HepG2 (cell line): ENCODE results near the gene PIGV. TPM values are rescaled to one million over a fixed set of nuclear protein-coding genes. Genes with fewer than 3 reads are reported as not detected.

Experiments used
- ATAC-seq: fragments of 200-7000 bp; cut with Tn5 transposase; 3 replicates; pipeline ENCODE4 v1.9.1; 2020; ENCODE audit warnings: mild to moderate bottlenecking, moderate library complexity
- BruUV-seq: library from RNA; stranded (reverse); fragments of 400-500 nt; replicated peaks from 2 replicates; lab custom pipeline; 2021; lab: Mats Ljungman, UMichigan
- CTCF ChIA-PET: fragments of 300-600 bp; formaldehyde crosslinking; extraction: SDS; loops from one replicate; lab custom pipeline; 2021; ENCODE audit warnings: low total read pairs, inconsistent platforms, low intra/inter-chr PET ratio; lab: Yijun Ruan, JAX
- POLR2A ChIA-PET: fragments of 350-600 bp; sonication (Branson Sonifier 250); formaldehyde crosslinking; loops from one replicate; lab custom pipeline; 2020; ENCODE audit warnings: antibody characterized with exemption, inconsistent platforms; lab: Yijun Ruan, JAX
- DNase-seq: peaks from one replicate; pipeline ENCODE4 v3.0.0-alpha.2; 2015; ENCODE audit warnings: low spot score
- FAIRE-seq: peaks from 3 replicates; lab custom pipeline; 2011; peaks lifted over from hg19 to GRCh38; lab: Jason Lieb, UNC
- H2AFZ ChIP-seq: one replicate; pipeline ENCODE4 v1.6.1; 2011; ENCODE audit warnings: low read length, inconsistent platforms
- H3K27ac ChIP-seq: fragments of 300-600 bp; 3 replicates; pipeline ENCODE4 v1.8.0; 2011; ENCODE audit warnings: mixed run types, mild to moderate bottlenecking, mixed read lengths, low read length, inconsistent platforms; ENCODE audit not compliant: insufficient read depth; ENCODE audit errors: extremely low read length
- H3K27me3 ChIP-seq, 2 experiments: fragments of 200-600 bp in 1 of 2; 2 replicates in 1 of 2; 3 replicates in 1 of 2; pipeline versions ENCODE4 v1.6.0 to v1.8.0; 2011; ENCODE audit warnings: low read length in 2 of 2, mild to moderate bottlenecking in 2 of 2, moderate library complexity in 2 of 2, inconsistent platforms in 1 of 2; ENCODE audit not compliant: insufficient read depth in 2 of 2, control insufficient read depth in 1 of 2
- H3K36me3 ChIP-seq, 2 experiments: fragments of 200-600 bp in 1 of 2; replicated peaks in 1 of 2; 2 replicates in 1 of 2; 3 replicates in 1 of 2; pipeline versions ENCODE4 v1.5.1 to v1.8.0; 2011; ENCODE audit warnings: low read length in 2 of 2, inconsistent platforms in 1 of 2; ENCODE audit not compliant: insufficient read depth in 2 of 2, control insufficient read depth in 1 of 2
- H3K4me1 ChIP-seq: 2 replicates; pipeline ENCODE4 v1.5.1; 2012; ENCODE audit warnings: low read length, inconsistent platforms; ENCODE audit not compliant: insufficient read depth
- H3K4me2 ChIP-seq: 2 replicates; pipeline ENCODE4 v1.6.0; 2011; ENCODE audit warnings: low read depth, low read length, inconsistent platforms
- H3K4me3 ChIP-seq, 3 experiments: fragments of 200-600 bp in 1 of 3; sonication (generic), shearing (Covaris generic) in 1 of 3; replicated peaks in 1 of 3; 2 replicates each; pipeline ENCODE4 v1.5.1; 2011 to 2016; ENCODE audit warnings: low read length in 3 of 3, inconsistent platforms in 2 of 3, low read depth in 2 of 3, mild to moderate bottlenecking in 2 of 3, control low read depth in 1 of 3, mixed read lengths in 1 of 3; ENCODE audit not compliant: insufficient read depth in 1 of 3
- H3K79me2 ChIP-seq: one replicate; pipeline ENCODE4 v1.6.1; 2011; ENCODE audit warnings: low read length, inconsistent platforms; ENCODE audit not compliant: insufficient read depth
- H3K9ac ChIP-seq: 2 replicates; pipeline ENCODE4 v1.6.0; 2011; ENCODE audit warnings: mild to moderate bottlenecking, low read depth, low read length, inconsistent platforms; ENCODE audit not compliant: insufficient read depth
- H3K9me3 ChIP-seq: 2 replicates; pipeline ENCODE4 v1.5.1; 2012; ENCODE audit warnings: mild to moderate bottlenecking, low read length
- H4K20me1 ChIP-seq: 2 replicates; pipeline ENCODE4 v1.6.0; 2011; ENCODE audit warnings: inconsistent platforms, mild to moderate bottlenecking, low read length, moderate library complexity; ENCODE audit not compliant: insufficient read depth
- ATF7-NPFF ChIP-seq: sonication (generic); formaldehyde crosslinking; IDR thresholded peaks from 2 replicates; pipeline ENCODE4 v1.8.1; 2023; ENCODE audit warnings: mild to moderate bottlenecking, low read depth, missing genetic modification reagents, moderate library complexity
- DMAP1 ChIP-seq: IDR thresholded peaks from 2 replicates; pipeline ENCODE4 v1.6.1; 2016
- FLYWCH1 ChIP-seq: sonication (generic); formaldehyde crosslinking; IDR thresholded peaks from 2 replicates; pipeline ENCODE4 v1.8.1; 2023; ENCODE audit warnings: mild to moderate bottlenecking, missing genetic modification reagents
- MIER3 ChIP-seq: IDR thresholded peaks from 2 replicates; pipeline ENCODE4 v1.6.1; 2016; ENCODE audit warnings: missing compliant biosample characterization, borderline replicate concordance
- ONECUT2 ChIP-seq: sonication (generic); formaldehyde crosslinking; IDR thresholded peaks from 2 replicates; pipeline ENCODE4 v1.4.0; 2020; ENCODE audit warnings: missing genetic modification reagents
- POLR2G ChIP-seq: fragments of 200-400 bp; formaldehyde crosslinking; IDR thresholded peaks from 2 replicates; pipeline ENCODE4 v1.6.1; 2018; ENCODE audit warnings: mild to moderate bottlenecking, low read depth, low read length, moderate library complexity
- SALL1 ChIP-seq: sonication (generic); formaldehyde crosslinking; IDR thresholded peaks from 2 replicates; pipeline ENCODE4 v1.8.0; 2022; ENCODE audit warnings: mild to moderate bottlenecking, missing genetic modification reagents
- SOX6 ChIP-seq, 2 experiments: fragments of 450-650 bp in 1 of 2; sonication (generic) in 1 of 2; formaldehyde crosslinking in 1 of 2; IDR thresholded peaks; 2 replicates each; pipeline versions ENCODE4 v1.4.0 to v1.6.1; 2017 to 2020; ENCODE audit warnings: antibody characterized with exemption in 1 of 2, mild to moderate bottlenecking in 1 of 2, missing genetic modification reagents in 1 of 2
- TOPORS ChIP-seq: sonication (generic); formaldehyde crosslinking; IDR thresholded peaks from 2 replicates; pipeline ENCODE4 v1.8.0; 2023; ENCODE audit warnings: mild to moderate bottlenecking, missing genetic modification reagents
- ZC3H13 ChIP-seq: sonication (generic); formaldehyde crosslinking; IDR thresholded peaks from 2 replicates; pipeline ENCODE4 v1.8.1; 2023; ENCODE audit warnings: mild to moderate bottlenecking, missing genetic modification reagents, moderate library complexity
- ZNF331 ChIP-seq: sonication (generic); formaldehyde crosslinking; IDR thresholded peaks from 2 replicates; pipeline ENCODE4 v1.4.0; 2020; ENCODE audit warnings: missing genetic modification reagents
- WGBS: methylation state at CpG from one replicate; pipeline ENCODE4 v1.1.6; 2017; ENCODE audit warnings: low lambda C conversion rate; 5-methylcytosine and 5-hydroxymethylcytosine counted together
- in situ Hi-C: cut with HindIII; loops from 2 replicates; pipeline ENCODE4 v1.10.0; 2017; ENCODE audit warnings: low pct_unique_long_range_greater_than_20kb; ENCODE audit not compliant: extremely low pct_ligation_motif_present
- intact Hi-C: fragments of 100-400 bp; cut with micrococcal nuclease; formaldehyde crosslinking; loops from one replicate; pipeline ENCODE4 v1.10.0; 2022; ENCODE audit not compliant: unreplicated experiment
- polyA plus RNA-seq, 8 experiments: library from polyadenylated mRNA; depleted of rRNA in 3 of 8; stranded (reverse) in 7 of 8; unstranded in 1 of 8; fragments of >200 nt; fragmentation: Illumina TruSeq in 4 of 8; extraction: Trizol in 4 of 8; gene quantifications; 2 replicates each; pipeline versions ENCODE4 v1.2.1 to v1.2.3, GENCODE V29; 2011 to 2016; ENCODE audit warnings: low read depth in 4 of 8, missing spikeins in 1 of 8, mixed read lengths in 1 of 8; ENCODE audit not compliant: insufficient read depth in 1 of 8
- total RNA-seq, 5 experiments: library from RNA; depleted of rRNA; stranded (reverse); fragments of >200 nt; fragmentation: Illumina TruSeq; extraction: Trizol; gene quantifications; 2 replicates each; pipeline ENCODE4 v1.2.3, GENCODE V29; 2016; ENCODE audit warnings: low read depth in 1 of 5
- TF ChIP-seq, protein P1 (sequence below): IDR thresholded peaks from 2 replicates; pipeline ENCODE4 v1.6.1; 2016; ENCODE audit warnings: missing compliant biosample characterization, missing genetic modification reagents, borderline replicate concordance
- TF ChIP-seq, protein P2 (sequence below): sonication (generic); formaldehyde crosslinking; IDR thresholded peaks from 2 replicates; pipeline ENCODE4 v1.4.0; 2020; ENCODE audit warnings: low read depth, mild to moderate bottlenecking, missing genetic modification reagents
- TF ChIP-seq, protein P3 (sequence below): fragments of 450-650 bp; IDR thresholded peaks from 2 replicates; pipeline ENCODE4 v1.6.1; 2017; ENCODE audit warnings: mild to moderate bottlenecking
- TF ChIP-seq, protein P4 (sequence below): sonication (generic); formaldehyde crosslinking; IDR thresholded peaks from 2 replicates; pipeline ENCODE4 v1.4.0; 2020; ENCODE audit warnings: missing genetic modification reagents
- TF ChIP-seq, protein P5 (sequence below): sonication (generic); formaldehyde crosslinking; IDR thresholded peaks from 2 replicates; pipeline ENCODE4 v1.5.0; 2020; ENCODE audit warnings: missing genetic modification reagents

PIGV gene
- total and polyA plus RNA-seq, 2 of the 13 experiments (the other 11 are each of a cell fraction or from before 2014, with no cell fraction given) = 13.5 to 22.7 TPM

DNA sequence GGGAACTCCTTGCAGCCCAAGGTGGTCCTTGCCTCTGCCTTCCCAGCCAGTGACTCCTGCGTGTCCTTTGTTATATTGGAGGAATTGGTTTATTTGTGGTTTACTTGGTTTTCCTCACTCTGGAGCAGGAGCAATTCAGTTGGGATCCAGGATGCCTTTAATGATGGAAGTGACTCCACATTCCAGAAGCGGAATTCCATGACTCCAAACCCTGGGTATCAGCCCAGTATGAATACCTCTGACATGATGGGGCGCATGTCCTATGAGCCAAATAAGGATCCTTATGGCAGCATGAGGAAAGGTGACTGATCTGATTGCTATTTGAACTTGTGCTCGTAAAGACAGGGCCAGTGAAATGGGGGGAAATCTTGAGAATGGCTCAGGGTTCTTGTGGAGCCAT lies 15.1 kb upstream of the PIGV start:
- ATAC-seq (no peak), FAIRE-seq (no peak)
- H3K4me1 ChIP-seq = peaks cover 18% of the 10 kb centered on the region

More for the DNA sequence above, 15.1 kb upstream of the PIGV start:
- H3K27me3 ChIP-seq = no peaks in the 10 kb centered on the region
- ChIA-PET POLR2A (interaction anchor here (0.7 to 2.0 kb wide), 4 partner anchors 11 to 15 kb away, joined by 3 to 20 read pairs (median 6); partner anchors contain the start of gene PIGV), CTCF (no interaction called here)
- no peak overlapping the region for H3K4me3 ChIP-seq
- DNase-seq = no peak
- H3K27ac ChIP-seq = no peak overlapping the region
- H2AFZ ChIP-seq = no peak overlapping the region
- no TSS peak for BruUV-seq
- H3K4me2 ChIP-seq = no peak overlapping the region
- H3K79me2 ChIP-seq = no peaks in the 10 kb centered on the region
- in situ Hi-C loops (no loop called here), intact Hi-C loops (no loop called here)
- TF ChIP-seq, protein P1, sequence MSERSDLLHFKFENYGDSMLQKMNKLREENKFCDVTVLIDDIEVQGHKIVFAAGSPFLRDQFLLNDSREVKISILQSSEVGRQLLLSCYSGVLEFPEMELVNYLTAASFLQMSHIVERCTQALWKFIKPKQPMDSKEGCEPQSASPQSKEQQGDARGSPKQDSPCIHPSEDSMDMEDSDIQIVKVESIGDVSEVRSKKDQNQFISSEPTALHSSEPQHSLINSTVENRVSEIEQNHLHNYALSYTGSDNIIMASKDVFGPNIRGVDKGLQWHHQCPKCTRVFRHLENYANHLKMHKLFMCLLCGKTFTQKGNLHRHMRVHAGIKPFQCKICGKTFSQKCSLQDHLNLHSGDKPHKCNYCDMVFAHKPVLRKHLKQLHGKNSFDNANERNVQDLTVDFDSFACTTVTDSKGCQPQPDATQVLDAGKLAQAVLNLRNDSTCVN = no peak
- TF ChIP-seq POLR2G = no peak
- TF ChIP-seq TOPORS = no peak
- TF ChIP-seq ZNF331 (CRISPR knock-in tag) = no peak
- TF ChIP-seq, protein P2, sequence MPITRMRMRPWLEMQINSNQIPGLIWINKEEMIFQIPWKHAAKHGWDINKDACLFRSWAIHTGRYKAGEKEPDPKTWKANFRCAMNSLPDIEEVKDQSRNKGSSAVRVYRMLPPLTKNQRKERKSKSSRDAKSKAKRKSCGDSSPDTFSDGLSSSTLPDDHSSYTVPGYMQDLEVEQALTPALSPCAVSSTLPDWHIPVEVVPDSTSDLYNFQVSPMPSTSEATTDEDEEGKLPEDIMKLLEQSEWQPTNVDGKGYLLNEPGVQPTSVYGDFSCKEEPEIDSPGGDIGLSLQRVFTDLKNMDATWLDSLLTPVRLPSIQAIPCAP (CRISPR knock-in tag) = no peak
- no peak for TF ChIP-seq ATF7-NPFF (CRISPR knock-in tag)
- TF ChIP-seq, protein P3, sequence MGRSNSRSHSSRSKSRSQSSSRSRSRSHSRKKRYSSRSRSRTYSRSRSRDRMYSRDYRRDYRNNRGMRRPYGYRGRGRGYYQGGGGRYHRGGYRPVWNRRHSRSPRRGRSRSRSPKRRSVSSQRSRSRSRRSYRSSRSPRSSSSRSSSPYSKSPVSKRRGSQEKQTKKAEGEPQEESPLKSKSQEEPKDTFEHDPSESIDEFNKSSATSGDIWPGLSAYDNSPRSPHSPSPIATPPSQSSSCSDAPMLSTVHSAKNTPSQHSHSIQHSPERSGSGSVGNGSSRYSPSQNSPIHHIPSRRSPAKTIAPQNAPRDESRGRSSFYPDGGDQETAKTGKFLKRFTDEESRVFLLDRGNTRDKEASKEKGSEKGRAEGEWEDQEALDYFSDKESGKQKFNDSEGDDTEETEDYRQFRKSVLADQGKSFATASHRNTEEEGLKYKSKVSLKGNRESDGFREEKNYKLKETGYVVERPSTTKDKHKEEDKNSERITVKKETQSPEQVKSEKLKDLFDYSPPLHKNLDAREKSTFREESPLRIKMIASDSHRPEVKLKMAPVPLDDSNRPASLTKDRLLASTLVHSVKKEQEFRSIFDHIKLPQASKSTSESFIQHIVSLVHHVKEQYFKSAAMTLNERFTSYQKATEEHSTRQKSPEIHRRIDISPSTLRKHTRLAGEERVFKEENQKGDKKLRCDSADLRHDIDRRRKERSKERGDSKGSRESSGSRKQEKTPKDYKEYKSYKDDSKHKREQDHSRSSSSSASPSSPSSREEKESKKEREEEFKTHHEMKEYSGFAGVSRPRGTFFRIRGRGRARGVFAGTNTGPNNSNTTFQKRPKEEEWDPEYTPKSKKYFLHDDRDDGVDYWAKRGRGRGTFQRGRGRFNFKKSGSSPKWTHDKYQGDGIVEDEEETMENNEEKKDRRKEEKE = no peak
- TF ChIP-seq SOX6 (IDR thresholded peaks at IDR 0.05) = no peak
- no peak for TF ChIP-seq SOX6 (CRISPR knock-in tag; IDR thresholded peaks at IDR 0.05)
- TF ChIP-seq MIER3 (CRISPR knock-in tag) = no peak
- TF ChIP-seq ONECUT2 (CRISPR knock-in tag) = no peak
- no peak for TF ChIP-seq ZC3H13 (CRISPR knock-in tag)
- TF ChIP-seq FLYWCH1 (CRISPR knock-in tag) = no peak
- TF ChIP-seq, protein P4, sequence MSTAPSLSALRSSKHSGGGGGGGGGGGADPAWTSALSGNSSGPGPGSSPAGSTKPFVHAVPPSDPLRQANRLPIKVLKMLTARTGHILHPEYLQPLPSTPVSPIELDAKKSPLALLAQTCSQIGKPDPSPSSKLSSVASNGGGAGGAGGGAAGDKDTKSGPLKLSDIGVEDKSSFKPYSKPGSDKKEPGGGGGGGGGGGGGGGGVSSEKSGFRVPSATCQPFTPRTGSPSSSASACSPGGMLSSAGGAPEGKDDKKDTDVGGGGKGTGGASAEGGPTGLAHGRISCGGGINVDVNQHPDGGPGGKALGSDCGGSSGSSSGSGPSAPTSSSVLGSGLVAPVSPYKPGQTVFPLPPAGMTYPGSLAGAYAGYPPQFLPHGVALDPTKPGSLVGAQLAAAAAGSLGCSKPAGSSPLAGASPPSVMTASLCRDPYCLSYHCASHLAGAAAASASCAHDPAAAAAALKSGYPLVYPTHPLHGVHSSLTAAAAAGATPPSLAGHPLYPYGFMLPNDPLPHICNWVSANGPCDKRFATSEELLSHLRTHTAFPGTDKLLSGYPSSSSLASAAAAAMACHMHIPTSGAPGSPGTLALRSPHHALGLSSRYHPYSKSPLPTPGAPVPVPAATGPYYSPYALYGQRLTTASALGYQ (CRISPR knock-in tag) = no peak
- no peak for TF ChIP-seq DMAP1
- no peak for TF ChIP-seq SALL1 (CRISPR knock-in tag)
- TF ChIP-seq, protein P5, sequence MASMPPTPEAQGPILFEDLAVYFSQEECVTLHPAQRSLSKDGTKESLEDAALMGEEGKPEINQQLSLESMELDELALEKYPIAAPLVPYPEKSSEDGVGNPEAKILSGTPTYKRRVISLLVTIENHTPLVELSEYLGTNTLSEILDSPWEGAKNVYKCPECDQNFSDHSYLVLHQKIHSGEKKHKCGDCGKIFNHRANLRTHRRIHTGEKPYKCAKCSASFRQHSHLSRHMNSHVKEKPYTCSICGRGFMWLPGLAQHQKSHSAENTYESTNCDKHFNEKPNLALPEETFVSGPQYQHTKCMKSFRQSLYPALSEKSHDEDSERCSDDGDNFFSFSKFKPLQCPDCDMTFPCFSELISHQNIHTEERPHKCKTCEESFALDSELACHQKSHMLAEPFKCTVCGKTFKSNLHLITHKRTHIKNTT (CRISPR knock-in tag) = no peak
- H3K36me3 ChIP-seq = peaks cover 48 to 93% of the 10 kb centered on the region in 2 experiments
- H4K20me1 ChIP-seq = no peaks in the 10 kb centered on the region
- H3K9ac ChIP-seq = no peak overlapping the region
- no peaks in the 10 kb centered on the region for H3K9me3 ChIP-seq
- WGBS = 100% methylated on average over 4 of the region's 4 CpGs
